ENCODE results near the gene C11orf42. TPM values are rescaled to one million over a fixed set of nuclear protein-coding genes. Genes with fewer than 3 reads are reported as not detected.

Gene C11orf42
- not detected in 2 replicates for total RNA-seq (2014; rRNA removed; shearing (Covaris generic); ENCODE audit: low replicate concordance)

GRCh38 chr11:6205366-6205765 is at the start of gene C11orf42:
TSS of gene C11orf42 (plus strand) at chr11:6205557. CDS start at chr11:6205616, 59 bp downstream.
- no peaks in the 10 kb centered on the region for H3K9me3 ChIP-seq (ENCODE audit: low read length)
- no peak within 1 kb of the TSS for H3K4me2 ChIP-seq (ENCODE audit: low read depth, low read length, poor library complexity, severe bottlenecking)
- H3K4me1 ChIP-seq (ENCODE audit: low read length): no peaks in the 10 kb centered on the region
- no peaks in the 10 kb centered on the region for H3K79me2 ChIP-seq (ENCODE audit: low read length)
- 0 out of 2 replicates have a peak, but pooled peaks cover 4% of the 10 kb centered on the region for H3K36me3 ChIP-seq (ENCODE audit: insufficient read depth, low read length)
- H3K4me3 ChIP-seq (ENCODE audit: low read length): no peak within 1 kb of the TSS
- no peak for DNase-seq
- no peak within 1 kb of the TSS for H3K9ac ChIP-seq (ENCODE audit: low read length)
- H3K27ac ChIP-seq (ENCODE audit: low read length): no peak within 1 kb of the TSS
- no peaks in the 10 kb centered on the region for H3K9me2 ChIP-seq (replicated peaks; ENCODE audit: insufficient read depth, low read length)
- 0 out of 2 replicates have a peak, but pooled peaks cover 3% of the 10 kb centered on the region for H4K20me1 ChIP-seq (ENCODE audit: insufficient read depth, low read depth, low read length)
- H3K27me3 ChIP-seq (ENCODE audit: low read length): no peaks in the 10 kb centered on the region
- H2AFZ ChIP-seq (ENCODE audit: low read length): no peak within 1 kb of the TSS

- Histone ChIP-seq H3K9me3 (ENCODE audit: low read length) (no peaks in the 10 kb centered on the region), H3K27me3 (ENCODE audit: low read length) (no peaks in the 10 kb centered on the region), H3K36me3 (ENCODE audit: insufficient read depth, low read length) (no peaks in the 10 kb centered on the region), H3K4me2 (ENCODE audit: low read depth, low read length, poor library complexity, severe bottlenecking) (no peak overlapping the region), H4K20me1 (ENCODE audit: insufficient read depth, low read depth, low read length) (no peaks in the 10 kb centered on the region), H3K4me3 (ENCODE audit: low read length) (no peak overlapping the region), H3K27ac (ENCODE audit: low read length) (no peak overlapping the region), H3K4me1 (ENCODE audit: low read length) (no peaks in the 10 kb centered on the region), H3K9ac (ENCODE audit: low read length) (no peak overlapping the region), H2AFZ (ENCODE audit: low read length) (no peak overlapping the region), H3K79me2 (ENCODE audit: low read length) (no peaks in the 10 kb centered on the region), H3K9me2 (replicated peaks; ENCODE audit: insufficient read depth, low read length) (no peaks in the 10 kb centered on the region)
- no peak for DNase-seq
Measured at GRCh38 chr11:6156628-6157359, 48.6 kb upstream of the C11orf42 start.

DNA sequence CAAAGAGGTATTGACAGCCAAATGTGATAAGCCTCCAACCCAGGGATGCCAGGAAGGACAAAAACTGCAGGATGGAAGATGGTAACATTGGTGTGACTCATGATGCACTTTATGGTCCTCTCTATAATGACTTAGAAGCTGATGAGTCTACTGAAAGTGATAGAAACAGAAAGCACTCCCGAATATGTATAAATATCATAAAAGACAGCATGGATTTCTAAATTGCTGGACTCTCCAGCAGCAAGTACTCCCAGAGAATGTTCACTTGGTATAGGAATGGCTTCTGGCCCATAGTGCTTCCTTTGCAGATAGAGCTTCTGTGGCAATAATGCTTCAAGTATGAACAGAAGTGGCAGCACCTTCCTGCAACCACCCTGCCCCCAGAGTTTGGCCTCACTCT is 35.1 kb upstream of the C11orf42 start, which contains the start of gene OR52B2:
OR52B2 (minus strand) TSS at position 101 of the 400 bp plus-strand sequence; CDS start at position 101, 0 bp downstream.
- Histone ChIP-seq H3K4me1 (ENCODE audit: low read length) (no peaks in the 10 kb centered on the region), H4K20me1 (ENCODE audit: insufficient read depth, low read depth, low read length) (no peaks in the 10 kb centered on the region), H3K9me3 (ENCODE audit: low read length) (no peaks in the 10 kb centered on the region), H3K27me3 (ENCODE audit: low read length) (no peaks in the 10 kb centered on the region), H3K9ac (ENCODE audit: low read length) (no peak within 1 kb of the TSS), H3K9me2 (replicated peaks; ENCODE audit: insufficient read depth, low read length) (no peaks in the 10 kb centered on the region), H3K27ac (ENCODE audit: low read length) (no peak within 1 kb of the TSS), H3K4me3 (ENCODE audit: low read length) (no peak within 1 kb of the TSS), H2AFZ (ENCODE audit: low read length) (no peak within 1 kb of the TSS), H3K79me2 (ENCODE audit: low read length) (no peaks in the 10 kb centered on the region), H3K4me2 (ENCODE audit: low read depth, low read length, poor library complexity, severe bottlenecking) (no peak within 1 kb of the TSS), H3K36me3 (ENCODE audit: insufficient read depth, low read length) (no peaks in the 10 kb centered on the region)
- no peak for DNase-seq

DNA sequence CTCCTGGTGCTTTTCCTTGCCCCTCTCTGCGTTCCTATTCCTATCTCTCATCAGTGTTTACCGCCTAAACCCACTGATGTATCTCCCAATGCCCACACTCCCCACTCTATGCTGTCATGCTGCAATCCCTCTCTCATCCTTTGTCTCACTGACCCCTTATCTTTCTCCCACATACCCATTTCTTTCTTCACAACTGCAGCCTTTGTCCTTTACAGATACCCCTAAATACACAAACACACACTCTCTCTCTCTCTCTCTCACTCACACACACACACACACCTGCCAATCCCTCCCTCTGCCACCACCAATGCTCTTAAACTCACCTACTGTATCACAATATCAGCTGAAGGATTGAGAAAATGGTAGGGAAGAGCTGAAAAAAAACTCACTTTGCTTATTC is 29.9 kb upstream of the C11orf42 start:
- no peak overlapping the region for H3K9ac ChIP-seq (ENCODE audit: low read length)
- no peak overlapping the region for H3K27ac ChIP-seq (ENCODE audit: low read length)
- H2AFZ ChIP-seq (ENCODE audit: low read length): no peak overlapping the region
- H3K9me3 ChIP-seq (ENCODE audit: low read length): no peaks in the 10 kb centered on the region
- H3K4me2 ChIP-seq (ENCODE audit: low read depth, low read length, poor library complexity, severe bottlenecking): no peak overlapping the region
- H3K4me1 ChIP-seq (ENCODE audit: low read length): no peaks in the 10 kb centered on the region
- DNase-seq: no peak
- no peaks in the 10 kb centered on the region for H3K9me2 ChIP-seq (replicated peaks; ENCODE audit: insufficient read depth, low read length)
- no peaks in the 10 kb centered on the region for H3K79me2 ChIP-seq (ENCODE audit: low read length)
- no peaks in the 10 kb centered on the region for H4K20me1 ChIP-seq (ENCODE audit: insufficient read depth, low read depth, low read length)
- H3K36me3 ChIP-seq (ENCODE audit: insufficient read depth, low read length): no peaks in the 10 kb centered on the region
- no peaks in the 10 kb centered on the region for H3K27me3 ChIP-seq (ENCODE audit: low read length)
- no peak overlapping the region for H3K4me3 ChIP-seq (ENCODE audit: low read length)

- Histone ChIP-seq H3K27me3 (ENCODE audit: low read length) (no peaks in the 10 kb centered on the region), H3K36me3 (ENCODE audit: insufficient read depth, low read length) (no peaks in the 10 kb centered on the region), H3K4me2 (ENCODE audit: low read depth, low read length, poor library complexity, severe bottlenecking) (no peak overlapping the region), H3K79me2 (ENCODE audit: low read length) (no peaks in the 10 kb centered on the region), H3K9me3 (ENCODE audit: low read length) (no peaks in the 10 kb centered on the region), H3K9ac (ENCODE audit: low read length) (no peak overlapping the region), H3K4me1 (ENCODE audit: low read length) (no peaks in the 10 kb centered on the region), H3K27ac (ENCODE audit: low read length) (no peak overlapping the region), H4K20me1 (ENCODE audit: insufficient read depth, low read depth, low read length) (no peaks in the 10 kb centered on the region), H2AFZ (ENCODE audit: low read length) (no peak overlapping the region), H3K9me2 (replicated peaks; ENCODE audit: insufficient read depth, low read length) (no peaks in the 10 kb centered on the region), H3K4me3 (ENCODE audit: low read length) (no peak overlapping the region)
- DNase-seq: no peak
Measured at GRCh38 chr11:6191742-6192141, 13.6 kb upstream of the C11orf42 start.

DNA sequence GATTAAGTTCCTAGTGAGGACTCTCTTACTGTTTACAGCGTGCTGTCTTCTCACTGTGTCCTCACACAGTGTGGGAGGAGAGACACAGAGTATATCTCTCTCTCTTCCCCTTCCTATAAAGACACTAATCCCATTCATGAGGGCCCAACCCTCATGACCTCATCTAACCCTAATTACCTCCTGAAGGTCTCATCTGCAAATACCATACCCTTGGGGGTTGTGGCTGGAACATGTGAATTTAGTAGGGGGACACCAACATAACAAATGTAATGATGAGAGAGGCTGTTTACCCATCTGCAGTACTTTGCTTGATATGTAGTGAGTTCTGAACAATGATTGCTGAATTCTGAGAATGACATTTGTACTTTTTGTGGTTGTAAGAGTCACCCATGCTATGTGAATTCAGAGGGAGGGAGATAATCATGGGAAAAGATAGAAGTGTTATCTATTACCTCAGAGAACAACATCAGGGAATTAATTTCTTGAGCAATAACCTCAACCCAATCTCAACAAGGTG is 11.2 kb upstream of the C11orf42 start:
- Histone ChIP-seq H3K9me3 (ENCODE audit: low read length) (no peaks in the 10 kb centered on the region), H3K27me3 (ENCODE audit: low read length) (no peaks in the 10 kb centered on the region), H3K4me3 (ENCODE audit: low read length) (no peak overlapping the region), H3K36me3 (ENCODE audit: insufficient read depth, low read length) (no peaks in the 10 kb centered on the region), H2AFZ (ENCODE audit: low read length) (no peak overlapping the region), H4K20me1 (ENCODE audit: insufficient read depth, low read depth, low read length) (no peaks in the 10 kb centered on the region), H3K9me2 (replicated peaks; ENCODE audit: insufficient read depth, low read length) (no peaks in the 10 kb centered on the region), H3K27ac (ENCODE audit: low read length) (no peak overlapping the region), H3K4me1 (ENCODE audit: low read length) (no peaks in the 10 kb centered on the region), H3K4me2 (ENCODE audit: low read depth, low read length, poor library complexity, severe bottlenecking) (no peak overlapping the region), H3K79me2 (ENCODE audit: low read length) (no peaks in the 10 kb centered on the region), H3K9ac (ENCODE audit: low read length) (no peak overlapping the region)
- DNase-seq: no peak

GRCh38 chr11:6196396-6196795 is 9.0 kb upstream of the C11orf42 start:
- H4K20me1 ChIP-seq (ENCODE audit: insufficient read depth, low read depth, low read length): no peaks in the 10 kb centered on the region
- no peaks in the 10 kb centered on the region for H3K9me3 ChIP-seq (ENCODE audit: low read length)
- no peak overlapping the region for H2AFZ ChIP-seq (ENCODE audit: low read length)
- H3K27me3 ChIP-seq (ENCODE audit: low read length): no peaks in the 10 kb centered on the region
- DNase-seq: no peak
- no peak overlapping the region for H3K4me2 ChIP-seq (ENCODE audit: low read depth, low read length, poor library complexity, severe bottlenecking)
- H3K4me1 ChIP-seq (ENCODE audit: low read length): no peaks in the 10 kb centered on the region
- H3K27ac ChIP-seq (ENCODE audit: low read length): no peak overlapping the region
- no peak overlapping the region for H3K4me3 ChIP-seq (ENCODE audit: low read length)
- H3K9ac ChIP-seq (ENCODE audit: low read length): no peak overlapping the region
- no peaks in the 10 kb centered on the region for H3K9me2 ChIP-seq (replicated peaks; ENCODE audit: insufficient read depth, low read length)
- H3K36me3 ChIP-seq (ENCODE audit: insufficient read depth, low read length): no peaks in the 10 kb centered on the region
- H3K79me2 ChIP-seq (ENCODE audit: low read length): no peaks in the 10 kb centered on the region

DNA sequence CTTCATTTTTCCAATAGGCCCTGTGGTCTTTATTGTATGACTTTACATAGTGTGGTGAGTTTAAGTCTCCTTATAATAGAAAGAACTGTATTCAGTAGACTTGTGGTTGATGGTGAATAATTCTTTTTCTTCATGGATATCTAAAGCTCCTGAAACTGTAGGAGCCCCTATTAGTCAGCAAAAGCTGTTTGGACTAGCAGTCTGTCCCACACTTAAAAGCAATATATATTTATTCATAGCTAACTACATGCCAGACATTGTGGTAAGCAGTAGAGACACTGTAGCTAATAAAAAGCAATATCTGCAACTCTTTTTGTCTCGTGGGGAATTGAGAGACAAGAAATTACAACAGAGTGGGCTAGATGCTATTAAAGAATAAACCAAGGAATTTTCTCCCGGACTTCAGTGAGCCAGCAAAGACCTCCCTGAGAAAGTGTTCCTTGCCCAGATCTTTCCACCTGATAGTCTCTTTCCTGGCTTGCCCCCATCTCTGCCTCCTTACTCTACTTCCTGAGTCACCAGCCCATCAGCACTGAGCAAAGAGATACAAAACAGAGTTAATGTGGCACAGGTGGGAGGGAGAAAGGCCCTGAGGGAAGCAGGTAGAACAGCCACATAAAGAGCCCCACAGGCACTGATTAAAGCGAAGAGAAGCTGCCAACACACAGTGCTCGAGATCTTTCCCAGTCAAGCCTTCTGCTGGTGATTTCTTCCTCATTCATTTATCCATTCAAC is 7.7 kb upstream of the C11orf42 start:
- Histone ChIP-seq H3K9me2 (replicated peaks; ENCODE audit: insufficient read depth, low read length) (no peaks in the 10 kb centered on the region), H3K4me2 (ENCODE audit: low read depth, low read length, poor library complexity, severe bottlenecking) (no peak overlapping the region), H3K4me3 (ENCODE audit: low read length) (no peak overlapping the region), H3K27me3 (ENCODE audit: low read length) (no peaks in the 10 kb centered on the region), H2AFZ (ENCODE audit: low read length) (no peak overlapping the region), H3K27ac (ENCODE audit: low read length) (no peak overlapping the region), H4K20me1 (ENCODE audit: insufficient read depth, low read depth, low read length) (no peaks in the 10 kb centered on the region), H3K4me1 (ENCODE audit: low read length) (no peaks in the 10 kb centered on the region), H3K9ac (ENCODE audit: low read length) (no peak overlapping the region), H3K36me3 (ENCODE audit: insufficient read depth, low read length) (no peaks in the 10 kb centered on the region), H3K79me2 (ENCODE audit: low read length) (no peaks in the 10 kb centered on the region), H3K9me3 (ENCODE audit: low read length) (no peaks in the 10 kb centered on the region)
- DNase-seq: no peak

All from Karpas-422 (cell line).